D721Med (cell line): ENCODE measurements around the gene ACTRT1.

Experiments used
- DNase-seq: peaks from one replicate; pipeline ENCODE4 v3.0.0; 2011; ENCODE audit warnings: low spot score; ENCODE audit not compliant: insufficient read length
- FAIRE-seq: peaks from 2 replicates; lab custom pipeline; 2011; peaks lifted over from hg19 to GRCh38; lab: Jason Lieb, UNC
- TF ChIP-seq, protein P1 (sequence below): IDR thresholded peaks from 2 replicates; pipeline ENCODE4 v1.5.1; 2012; ENCODE audit warnings: mild to moderate bottlenecking, control low read depth; ENCODE audit not compliant: insufficient read depth; ENCODE audit errors: missing control alignments

The ACTRT1 gene

DNA sequence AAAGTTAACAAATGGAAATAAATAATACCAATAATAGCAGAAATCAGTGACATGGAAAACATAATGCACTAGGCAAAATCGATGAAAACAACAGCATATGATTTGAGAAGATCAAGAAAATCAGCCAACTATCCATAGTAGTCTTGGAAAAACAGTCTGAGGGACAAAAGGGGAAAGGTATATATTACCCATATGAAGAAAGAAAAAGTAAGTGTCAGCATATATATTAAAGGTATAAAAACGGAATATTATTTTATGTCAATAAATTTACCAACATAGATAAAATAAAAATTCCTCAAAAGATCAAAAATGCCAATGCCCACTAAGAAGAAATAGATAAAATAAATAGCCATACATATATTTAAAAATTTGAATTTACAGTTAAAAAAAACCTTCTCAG is 33.0 kb downstream of the ACTRT1 start:
- FAIRE-seq, result no peak
- DNase-seq, result no peak
- TF ChIP-seq, protein P1, sequence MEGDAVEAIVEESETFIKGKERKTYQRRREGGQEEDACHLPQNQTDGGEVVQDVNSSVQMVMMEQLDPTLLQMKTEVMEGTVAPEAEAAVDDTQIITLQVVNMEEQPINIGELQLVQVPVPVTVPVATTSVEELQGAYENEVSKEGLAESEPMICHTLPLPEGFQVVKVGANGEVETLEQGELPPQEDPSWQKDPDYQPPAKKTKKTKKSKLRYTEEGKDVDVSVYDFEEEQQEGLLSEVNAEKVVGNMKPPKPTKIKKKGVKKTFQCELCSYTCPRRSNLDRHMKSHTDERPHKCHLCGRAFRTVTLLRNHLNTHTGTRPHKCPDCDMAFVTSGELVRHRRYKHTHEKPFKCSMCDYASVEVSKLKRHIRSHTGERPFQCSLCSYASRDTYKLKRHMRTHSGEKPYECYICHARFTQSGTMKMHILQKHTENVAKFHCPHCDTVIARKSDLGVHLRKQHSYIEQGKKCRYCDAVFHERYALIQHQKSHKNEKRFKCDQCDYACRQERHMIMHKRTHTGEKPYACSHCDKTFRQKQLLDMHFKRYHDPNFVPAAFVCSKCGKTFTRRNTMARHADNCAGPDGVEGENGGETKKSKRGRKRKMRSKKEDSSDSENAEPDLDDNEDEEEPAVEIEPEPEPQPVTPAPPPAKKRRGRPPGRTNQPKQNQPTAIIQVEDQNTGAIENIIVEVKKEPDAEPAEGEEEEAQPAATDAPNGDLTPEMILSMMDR, result no peak

DNA sequence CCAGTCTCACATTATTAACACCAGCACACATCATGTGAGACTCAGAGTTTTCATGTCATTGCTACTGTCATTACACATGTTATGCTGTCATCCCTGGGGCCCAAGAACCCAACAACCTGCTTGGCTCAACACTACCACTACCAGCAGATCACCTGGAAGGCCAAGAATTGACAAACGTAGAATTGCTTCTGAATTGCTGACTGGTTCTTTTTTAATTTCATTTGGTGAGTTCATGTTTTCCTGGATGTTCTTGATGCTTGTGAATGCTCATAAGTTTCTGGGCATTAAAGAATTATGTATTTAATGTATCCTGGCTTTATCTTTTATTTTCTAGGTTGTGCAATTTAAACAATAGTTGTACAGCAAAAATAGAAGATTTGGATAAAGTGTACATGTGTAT is 40.2 kb downstream of the ACTRT1 start:
- TF ChIP-seq, protein P1, result no peak
- no peak for FAIRE-seq
- no peak for DNase-seq

DNA sequence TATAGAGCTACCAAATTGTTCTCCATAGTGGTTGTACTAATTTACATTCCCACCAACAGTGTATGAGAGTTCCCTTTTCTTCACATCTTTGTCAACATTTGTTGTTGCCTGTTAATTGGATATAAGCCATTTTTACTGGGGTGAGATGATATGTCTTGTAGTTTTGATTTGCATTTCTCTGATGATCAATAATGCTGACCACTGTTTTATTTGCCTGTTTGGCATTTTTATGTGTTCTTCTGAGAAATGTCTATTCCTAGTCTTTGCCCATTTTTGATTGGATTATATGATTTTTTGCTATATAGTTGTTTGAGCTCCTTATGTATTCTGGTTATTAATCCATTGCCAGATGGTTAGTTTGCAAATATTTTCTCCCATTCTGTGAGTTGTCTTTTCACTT is 44.3 kb downstream of the ACTRT1 start:
- DNase-seq (no peak), FAIRE-seq (no peak)
- TF ChIP-seq, protein P1, result no peak
